Epidermal melanocyte (primary cell): ENCODE measurements around the gene VIPR2.
"Not testable (repeated sequence)": the region's sequence is repeated elsewhere in the genome, so short reads cannot be mapped to it uniquely, and the experiment has no call there.

Source experiments
- DNase-seq: peaks from one replicate; pipeline ENCODE4 v3.0.0; 2011; ENCODE audit warnings: low spot score; ENCODE audit not compliant: insufficient read length

Gene VIPR2, protein sequence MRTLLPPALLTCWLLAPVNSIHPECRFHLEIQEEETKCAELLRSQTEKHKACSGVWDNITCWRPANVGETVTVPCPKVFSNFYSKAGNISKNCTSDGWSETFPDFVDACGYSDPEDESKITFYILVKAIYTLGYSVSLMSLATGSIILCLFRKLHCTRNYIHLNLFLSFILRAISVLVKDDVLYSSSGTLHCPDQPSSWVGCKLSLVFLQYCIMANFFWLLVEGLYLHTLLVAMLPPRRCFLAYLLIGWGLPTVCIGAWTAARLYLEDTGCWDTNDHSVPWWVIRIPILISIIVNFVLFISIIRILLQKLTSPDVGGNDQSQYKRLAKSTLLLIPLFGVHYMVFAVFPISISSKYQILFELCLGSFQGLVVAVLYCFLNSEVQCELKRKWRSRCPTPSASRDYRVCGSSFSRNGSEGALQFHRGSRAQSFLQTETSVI

DNA sequence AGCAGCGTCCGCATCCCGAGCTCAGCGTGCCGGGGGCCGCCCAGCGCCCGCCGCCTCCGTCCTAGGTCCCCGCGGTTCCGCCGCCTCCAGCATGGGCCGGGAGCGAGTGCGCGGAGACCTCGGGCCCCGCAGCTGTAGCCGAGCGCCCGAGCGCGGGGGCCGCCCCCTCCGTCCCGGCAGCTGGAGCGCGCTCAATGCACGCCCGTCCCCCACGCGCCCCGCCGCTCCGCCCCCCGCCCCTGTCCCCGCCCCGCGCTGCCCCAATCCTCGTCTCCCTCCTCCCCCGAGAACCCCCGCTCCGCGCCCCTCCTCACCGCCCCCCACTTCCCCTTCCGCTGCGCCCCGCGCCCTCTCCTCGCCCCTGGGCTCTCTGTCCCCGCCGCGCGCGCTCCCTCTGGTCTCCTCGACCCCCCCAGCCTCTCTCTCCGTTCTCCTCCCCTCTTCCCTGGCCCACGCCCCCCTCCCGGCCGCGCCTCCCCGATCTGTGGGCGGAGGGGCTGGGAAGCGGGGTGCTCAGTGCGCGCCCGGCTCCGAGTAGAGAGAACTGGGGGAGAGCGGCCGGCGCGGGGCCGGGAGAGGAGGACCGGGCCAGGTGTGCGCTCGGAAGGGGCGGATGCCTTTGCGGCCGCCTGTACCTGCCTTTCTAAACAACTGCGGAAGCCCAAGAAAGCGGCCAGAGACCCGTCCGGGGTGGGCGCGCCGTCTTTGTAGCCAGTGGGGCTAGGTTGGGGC is at the start of gene VIPR2:
TSS of gene VIPR2 (minus strand) at position 110 of the 732 bp plus-strand sequence. CDS start at position 14, 96 bp downstream.
- no peak for DNase-seq

GRCh38 chr7:159193543-159194090 is 49.0 kb upstream of the VIPR2 start:
- DNase-seq, result no peak

GRCh38 chr7:159192725-159193453 is 48.2 kb upstream of the VIPR2 start:
- no peak for DNase-seq

GRCh38 chr7:159192013-159192412 is 47.3 kb upstream of the VIPR2 start:
- no peak for DNase-seq

DNA sequence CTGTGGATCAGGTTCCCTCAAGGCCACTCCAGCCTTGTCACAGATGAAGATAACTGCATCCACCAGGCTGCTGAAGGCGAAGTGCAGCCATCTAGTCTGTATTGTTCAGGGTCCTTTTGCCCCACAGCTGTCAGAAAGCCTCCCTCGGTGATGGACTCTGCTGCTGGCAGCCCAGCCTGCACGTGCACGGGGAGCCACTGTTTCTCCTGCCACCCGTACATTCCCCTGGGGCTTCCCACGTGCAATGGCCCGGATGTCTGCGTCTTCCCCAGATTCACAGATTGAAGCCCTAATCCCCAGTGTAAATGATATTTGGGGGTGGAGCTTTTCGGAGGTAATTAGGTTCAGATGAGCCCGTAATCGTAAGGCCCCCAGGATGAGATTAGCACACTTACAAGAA is 46.6 kb upstream of the VIPR2 start:
- DNase-seq, result no peak

DNA sequence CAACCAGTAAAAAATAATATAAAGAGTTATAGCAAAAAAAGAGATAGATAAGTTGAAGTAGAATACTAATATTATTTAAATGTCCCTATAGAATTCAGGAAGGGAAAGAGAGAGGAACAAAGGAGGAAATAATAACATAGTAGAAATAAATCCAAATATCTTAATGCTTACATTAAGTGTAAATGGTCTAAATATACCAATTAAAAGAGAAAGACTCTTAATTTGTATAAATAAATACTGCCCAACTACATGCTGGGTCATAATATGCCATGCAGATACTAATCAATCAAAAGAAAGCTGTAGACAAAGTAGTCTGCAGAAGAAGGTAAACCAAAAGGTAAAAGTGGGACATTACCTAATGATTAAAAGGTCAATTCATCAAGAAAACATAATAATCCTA is 43.3 kb upstream of the VIPR2 start:
- no peak for DNase-seq

GRCh38 chr7:159179241-159179640 is 34.6 kb upstream of the VIPR2 start:
- no peak for DNase-seq

DNA sequence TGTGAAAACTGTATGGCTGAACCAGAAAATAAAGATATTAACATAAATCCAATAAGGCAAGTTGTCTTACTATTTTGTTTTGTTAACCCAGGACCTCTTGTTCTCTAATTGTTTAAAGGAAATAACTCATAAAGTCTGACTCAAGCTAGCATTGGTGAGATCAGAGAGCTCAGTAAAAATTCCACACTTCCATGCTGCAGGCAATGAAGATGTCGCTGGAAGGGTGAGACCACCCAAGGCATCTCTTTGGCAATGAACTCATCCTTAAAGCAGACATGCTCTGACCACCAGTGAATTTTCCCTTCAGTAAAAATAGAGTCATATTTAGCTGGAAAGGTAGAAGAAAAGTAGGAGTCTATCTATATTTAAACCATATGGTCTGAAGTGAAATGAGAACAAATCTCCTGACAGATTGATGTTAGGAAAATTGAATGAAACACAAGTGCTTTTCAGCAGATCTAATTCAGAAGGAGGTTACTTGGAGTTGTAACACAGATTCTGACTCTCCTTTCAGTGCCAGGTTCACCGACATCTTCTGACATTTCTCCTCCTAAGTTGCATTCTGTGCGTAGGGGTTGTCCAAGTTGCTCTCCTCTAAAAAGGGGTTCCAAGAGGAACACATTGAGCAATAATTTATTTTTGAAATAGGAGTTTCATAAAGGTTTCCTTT is 32.8 kb upstream of the VIPR2 start:
- no peak for DNase-seq

DNA sequence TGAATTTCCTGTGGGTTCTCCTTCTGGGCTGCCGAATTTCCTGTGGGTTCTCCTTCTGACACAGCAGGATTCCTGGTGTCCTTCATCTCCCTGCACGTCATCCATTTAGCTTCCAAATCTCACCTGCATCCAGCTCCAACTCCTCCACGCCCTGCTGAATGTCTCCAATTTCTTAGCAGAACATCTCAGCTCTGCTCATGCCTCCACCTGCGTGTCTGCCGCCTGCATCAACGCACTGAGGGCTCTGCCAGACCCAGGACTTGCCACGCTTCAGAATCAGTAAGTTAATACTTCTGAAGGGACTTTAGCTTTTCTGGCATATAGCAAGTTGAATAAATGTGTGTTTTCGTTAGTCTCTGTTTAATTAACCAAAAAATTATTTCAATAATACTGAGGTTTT is 31.1 kb upstream of the VIPR2 start:
- DNase-seq, result no peak

GRCh38 chr7:159175100-159175499 is 30.4 kb upstream of the VIPR2 start:
- not testable (repeated sequence) for DNase-seq

DNA sequence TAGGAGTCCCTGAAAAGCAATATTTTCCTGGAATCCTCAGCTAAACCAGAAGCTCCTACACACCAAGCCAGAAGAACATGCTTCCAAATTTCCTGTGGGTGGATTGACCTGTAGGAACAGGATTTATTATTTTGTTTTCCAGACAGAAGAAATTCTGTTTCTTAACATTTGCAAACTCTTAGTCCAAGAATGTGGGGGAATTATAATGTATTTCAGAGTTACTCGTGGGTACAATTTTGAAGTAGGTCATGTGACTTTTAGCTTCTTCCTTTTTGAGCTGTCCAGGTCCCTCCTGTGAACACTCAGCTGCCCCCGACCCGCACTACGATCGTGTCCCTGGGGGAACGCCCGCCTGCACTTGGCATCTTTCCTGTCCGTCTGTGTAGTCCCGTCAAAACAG is 27.7 kb upstream of the VIPR2 start:
- no peak for DNase-seq

DNA sequence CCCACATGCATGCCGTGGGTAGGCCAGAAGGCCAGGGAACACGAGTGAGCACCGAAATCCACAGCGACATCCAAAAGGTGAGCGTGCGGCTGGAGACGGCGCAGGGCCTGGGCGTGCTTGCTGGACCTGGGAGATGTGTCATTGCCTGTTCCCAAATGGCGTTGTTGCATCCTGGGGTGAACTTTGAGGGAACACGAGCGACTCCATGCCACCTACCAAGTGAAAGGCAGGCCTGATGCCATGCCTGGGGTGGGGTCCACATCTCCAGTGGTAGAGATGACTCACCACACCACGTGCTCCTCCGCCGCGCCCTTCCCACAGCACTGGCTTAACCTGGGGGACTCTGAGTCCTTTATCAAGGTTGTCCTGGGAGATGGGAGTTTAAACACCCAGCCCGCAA is 24.7 kb upstream of the VIPR2 start:
- DNase-seq, result no peak

DNA sequence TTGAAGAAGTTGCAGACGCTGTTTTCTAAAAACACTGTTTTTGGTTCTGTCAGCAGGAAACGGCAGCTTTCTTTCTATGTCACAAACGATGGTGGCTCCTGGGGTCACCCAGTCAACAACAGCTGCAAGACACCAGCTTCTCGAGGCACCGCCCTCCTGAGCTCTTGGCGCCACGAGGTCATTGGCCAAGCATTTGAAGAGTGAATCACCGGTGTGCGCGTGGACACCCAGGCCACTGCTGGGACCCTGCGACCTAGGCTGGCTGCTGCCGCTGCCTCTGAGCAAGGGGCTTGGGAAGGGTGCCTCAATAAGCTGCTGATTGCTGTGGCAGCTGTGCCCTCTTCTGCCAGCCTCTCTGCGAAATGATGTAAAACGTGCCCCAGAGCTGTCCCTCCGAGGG is 22.5 kb upstream of the VIPR2 start:
- no peak for DNase-seq

DNA sequence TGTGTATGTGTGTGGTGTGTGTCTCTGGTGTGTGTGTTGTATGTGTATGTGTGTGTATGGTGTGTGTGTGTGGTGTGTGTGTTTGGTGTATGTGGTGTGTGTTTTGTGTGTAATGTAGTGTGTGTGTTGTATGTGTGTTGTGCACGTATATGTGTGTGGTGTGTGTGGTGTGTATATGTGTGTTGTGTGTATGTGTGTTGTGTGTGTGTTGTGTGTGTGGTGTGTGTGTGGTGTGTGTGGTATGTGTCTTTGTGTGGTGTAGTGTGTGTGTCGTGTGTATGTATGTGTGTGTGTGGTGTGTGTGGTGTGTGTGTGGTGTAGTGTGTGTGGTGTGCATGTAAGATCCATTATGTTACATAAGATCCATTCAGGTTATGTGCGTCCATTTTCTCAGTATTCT is 21.9 kb upstream of the VIPR2 start:
- DNase-seq, result no peak

DNA sequence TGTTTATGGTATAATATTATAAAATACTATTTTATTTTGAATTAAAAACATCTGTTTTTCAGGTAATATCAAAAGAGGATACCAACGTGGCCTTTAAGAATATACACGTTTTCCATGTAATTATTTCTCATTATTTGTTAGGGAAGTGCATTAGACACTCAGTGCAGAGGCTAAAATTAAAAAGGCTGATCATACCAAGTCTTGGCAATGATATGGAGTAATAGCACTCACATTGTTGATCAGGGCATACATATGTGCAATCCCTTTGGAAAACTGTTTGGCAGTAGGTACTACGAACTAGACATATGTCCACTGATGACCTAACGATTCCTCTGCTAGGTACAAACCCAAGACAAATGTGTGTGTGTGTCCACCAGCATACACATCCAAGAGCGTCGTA is 20.7 kb upstream of the VIPR2 start:
- DNase-seq, result no peak

DNA sequence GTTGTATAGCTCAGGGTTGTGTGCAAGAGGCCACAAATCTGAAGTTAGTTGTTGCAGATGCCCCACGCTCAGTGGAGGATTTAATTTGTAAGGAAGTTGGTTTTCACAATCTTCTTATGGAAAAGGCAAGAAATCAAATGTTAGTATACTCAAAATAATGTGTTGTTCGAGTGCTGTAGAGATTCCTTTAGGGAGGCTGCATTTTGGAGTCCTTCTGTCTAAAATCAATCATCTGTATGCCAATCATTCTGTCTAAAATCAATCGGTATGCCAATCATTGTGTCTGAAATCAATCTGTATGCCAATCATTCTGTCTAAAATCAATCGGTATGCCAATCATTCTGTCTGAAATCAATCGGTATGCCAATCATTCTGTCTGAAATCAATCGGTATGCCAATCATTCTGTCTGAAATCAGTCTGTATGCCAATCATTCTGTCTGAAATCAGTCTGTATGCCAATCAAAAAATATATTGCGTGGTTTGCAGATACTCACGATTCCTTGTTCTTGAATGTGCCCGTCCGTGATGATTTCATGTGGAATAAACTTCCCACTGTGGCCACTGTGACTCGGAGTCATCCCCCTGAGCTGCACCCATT is 19.1 kb upstream of the VIPR2 start:
- not testable (repeated sequence) for DNase-seq

- DNase-seq, result not testable (repeated sequence)
Measured at GRCh38 chr7:159162050-159162626, 17.5 kb upstream of the VIPR2 start.

DNA sequence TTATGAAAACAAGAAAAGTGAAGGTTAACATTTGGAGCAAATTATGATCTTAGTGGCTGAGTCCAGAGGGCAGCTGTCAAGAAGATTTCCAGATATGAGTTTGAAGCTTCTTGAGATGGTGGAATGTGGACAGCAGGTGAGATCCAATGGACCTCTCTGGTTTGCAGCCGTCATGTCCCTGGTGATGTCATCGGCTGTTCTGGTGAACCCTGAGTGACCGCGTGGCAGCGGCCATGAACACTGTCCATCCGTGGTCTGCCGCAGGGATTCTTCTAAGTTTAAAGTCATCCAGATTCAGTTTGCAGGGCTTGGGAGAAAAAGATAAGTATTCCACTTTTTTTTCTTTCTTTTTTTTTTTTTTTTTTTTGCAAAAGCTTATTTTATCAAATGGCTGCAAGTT is 15.8 kb upstream of the VIPR2 start:
- no peak for DNase-seq

DNA sequence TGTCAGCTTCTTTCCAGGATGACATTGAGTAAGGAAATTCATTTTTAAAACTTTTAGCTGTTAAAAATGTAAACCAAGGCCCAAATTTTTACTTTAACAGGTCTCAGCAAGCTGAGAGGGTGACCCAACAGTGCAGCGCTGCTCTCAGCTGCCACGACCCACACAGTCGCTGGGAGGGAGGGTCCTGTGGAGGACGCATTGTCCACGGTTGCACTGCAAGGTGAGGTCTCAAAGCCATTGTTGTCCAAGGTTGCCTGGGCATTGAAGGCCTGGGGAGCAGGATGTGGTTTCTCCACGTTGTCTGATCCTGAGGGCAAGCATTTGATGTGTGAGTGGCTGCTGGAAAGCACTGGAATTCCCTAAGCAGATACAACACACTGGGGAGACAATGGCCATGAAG is 15.1 kb upstream of the VIPR2 start:
- DNase-seq, result no peak

- no peak for DNase-seq
Measured at GRCh38 chr7:159158888-159159405, 14.3 kb upstream of the VIPR2 start.
